ENCODE data around the gene RGS6. TPM values are rescaled to one million over a fixed set of nuclear protein-coding genes. Genes with fewer than 3 reads are reported as not detected.

The RGS6 gene
- total RNA-seq, 1 donor from 2014 or later: 2.0 TPM

DNA sequence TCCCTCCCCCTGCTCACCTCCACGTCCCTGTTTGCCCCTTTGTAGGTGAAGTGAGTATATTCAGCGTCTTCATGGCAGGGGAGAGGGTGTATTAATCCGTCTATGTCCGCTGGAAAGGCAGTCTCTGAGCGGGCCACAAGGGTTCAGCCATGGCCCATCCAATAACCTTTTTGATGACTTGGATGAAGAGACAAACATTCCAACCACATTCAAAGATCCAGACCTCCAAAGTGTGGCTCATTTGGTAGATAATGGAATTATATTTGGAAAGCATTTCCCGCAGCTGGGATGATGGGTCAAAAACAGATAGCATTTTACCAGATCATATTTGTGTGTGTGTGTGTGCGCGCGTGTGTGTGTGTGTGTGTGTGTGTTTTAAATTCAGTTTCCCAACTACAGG lies 615.8 kb downstream of the RGS6 start:
- Mint-ChIP-seq H3K9me3 (no peaks in the 10 kb centered on the region), H3K36me3 (no peaks in the 10 kb centered on the region), H3K4me3 (no peak overlapping the region), H3K4me1 (peaks cover 17% of the 10 kb centered on the region), H3K27me3 (ENCODE audit: low read depth) (peaks cover 18% of the 10 kb centered on the region), H3K27ac (no peak overlapping the region)
- TF ChIP-seq, protein P1, sequence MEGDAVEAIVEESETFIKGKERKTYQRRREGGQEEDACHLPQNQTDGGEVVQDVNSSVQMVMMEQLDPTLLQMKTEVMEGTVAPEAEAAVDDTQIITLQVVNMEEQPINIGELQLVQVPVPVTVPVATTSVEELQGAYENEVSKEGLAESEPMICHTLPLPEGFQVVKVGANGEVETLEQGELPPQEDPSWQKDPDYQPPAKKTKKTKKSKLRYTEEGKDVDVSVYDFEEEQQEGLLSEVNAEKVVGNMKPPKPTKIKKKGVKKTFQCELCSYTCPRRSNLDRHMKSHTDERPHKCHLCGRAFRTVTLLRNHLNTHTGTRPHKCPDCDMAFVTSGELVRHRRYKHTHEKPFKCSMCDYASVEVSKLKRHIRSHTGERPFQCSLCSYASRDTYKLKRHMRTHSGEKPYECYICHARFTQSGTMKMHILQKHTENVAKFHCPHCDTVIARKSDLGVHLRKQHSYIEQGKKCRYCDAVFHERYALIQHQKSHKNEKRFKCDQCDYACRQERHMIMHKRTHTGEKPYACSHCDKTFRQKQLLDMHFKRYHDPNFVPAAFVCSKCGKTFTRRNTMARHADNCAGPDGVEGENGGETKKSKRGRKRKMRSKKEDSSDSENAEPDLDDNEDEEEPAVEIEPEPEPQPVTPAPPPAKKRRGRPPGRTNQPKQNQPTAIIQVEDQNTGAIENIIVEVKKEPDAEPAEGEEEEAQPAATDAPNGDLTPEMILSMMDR (IDR thresholded peaks at IDR 0.05; ENCODE audit: unreplicated experiment): no peak
- DNase-seq (ENCODE audit: low spot score in 2 of 2, unreplicated experiment in 2 of 2): no peak

DNA sequence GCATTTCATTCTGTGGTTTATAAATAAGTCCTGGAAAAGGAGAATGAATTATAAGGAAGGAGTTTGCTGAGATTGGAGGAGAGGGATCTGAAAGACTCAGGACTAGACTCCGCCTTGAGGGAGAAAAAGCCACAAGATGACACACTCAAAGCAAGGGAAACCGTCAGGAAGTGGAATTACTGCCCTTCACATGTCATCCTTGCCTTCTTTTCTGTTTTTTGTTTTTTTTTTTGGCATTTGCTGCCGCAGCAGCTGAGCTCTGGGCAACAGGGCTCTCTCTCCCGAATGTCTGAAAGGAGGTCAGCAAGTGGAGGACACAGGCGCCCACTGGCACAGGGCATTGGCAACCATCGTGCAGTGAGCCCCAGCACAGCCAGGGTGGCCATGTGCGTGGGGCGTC lies 616.8 kb downstream of the RGS6 start:
- Mint-ChIP-seq H3K4me3 (no peak overlapping the region), H3K4me1 (peaks cover 11% of the 10 kb centered on the region), H3K9me3 (no peaks in the 10 kb centered on the region), H3K36me3 (no peaks in the 10 kb centered on the region), H3K27me3 (ENCODE audit: low read depth) (peaks cover 27% of the 10 kb centered on the region), H3K27ac (no peak overlapping the region)
- TF ChIP-seq, protein P1 (IDR thresholded peaks at IDR 0.05; ENCODE audit: unreplicated experiment): no peak
- DNase-seq (ENCODE audit: low spot score in 2 of 2, unreplicated experiment in 2 of 2): no peak

DNA sequence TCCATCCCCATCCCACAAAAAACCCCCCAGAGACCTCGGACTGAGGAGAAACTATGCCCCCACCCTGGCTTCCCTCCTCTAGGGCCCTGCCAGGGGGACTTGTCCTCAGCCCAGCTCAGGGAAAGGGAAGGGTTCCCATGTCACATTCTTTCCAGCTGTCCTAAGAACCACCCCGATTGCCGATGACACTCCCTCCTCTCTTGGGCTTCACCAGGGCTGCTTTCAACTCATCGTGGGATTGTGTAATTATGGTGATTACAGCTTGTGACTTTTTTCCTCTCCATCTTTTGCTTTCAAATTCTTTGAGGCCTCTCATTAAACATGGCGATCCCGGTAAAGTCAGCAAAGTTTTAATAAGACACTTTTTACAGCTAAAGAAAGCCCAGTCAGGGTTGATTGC lies 617.6 kb downstream of the RGS6 start:
- TF ChIP-seq, protein P1 (IDR thresholded peaks at IDR 0.05; ENCODE audit: unreplicated experiment): no peak
- no peak overlapping the region for H3K27ac Mint-ChIP-seq
- DNase-seq (ENCODE audit: low spot score in 2 of 2, unreplicated experiment in 2 of 2): no peak
- no peak overlapping the region for H3K4me3 Mint-ChIP-seq
- H3K9me3 Mint-ChIP-seq: no peaks in the 10 kb centered on the region
- H3K4me1 Mint-ChIP-seq: peaks cover 3% of the 10 kb centered on the region
- no peaks in the 10 kb centered on the region for H3K36me3 Mint-ChIP-seq
- H3K27me3 Mint-ChIP-seq (ENCODE audit: low read depth): peaks cover 32% of the 10 kb centered on the region

DNA sequence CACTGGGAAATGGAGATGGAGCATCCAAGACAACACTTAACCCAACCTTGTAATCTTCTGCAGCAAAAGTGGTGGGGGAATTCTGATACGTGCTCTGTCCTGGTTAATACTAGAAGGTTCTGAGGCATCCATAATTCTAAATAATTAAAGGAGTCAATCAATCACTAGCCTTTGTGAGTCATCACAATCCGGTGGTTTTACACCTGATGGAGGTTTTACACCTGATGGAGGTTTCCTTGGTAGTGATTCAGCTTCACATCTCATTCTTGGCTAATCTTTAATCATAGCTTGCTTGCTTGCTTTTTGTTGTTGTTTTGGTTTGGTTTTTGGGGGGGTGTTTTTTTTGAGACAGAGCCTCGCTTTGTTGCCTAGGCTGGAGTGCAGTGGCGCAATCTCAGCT lies 618.3 kb downstream of the RGS6 start:
- Mint-ChIP-seq H3K4me3 (no peak overlapping the region), H3K4me1 (no peaks in the 10 kb centered on the region), H3K9me3 (no peaks in the 10 kb centered on the region), H3K36me3 (no peaks in the 10 kb centered on the region), H3K27ac (no peak overlapping the region), H3K27me3 (ENCODE audit: low read depth) (peaks cover 33% of the 10 kb centered on the region)
- TF ChIP-seq, protein P1 (IDR thresholded peaks at IDR 0.05; ENCODE audit: unreplicated experiment): no peak
- DNase-seq (ENCODE audit: low spot score in 2 of 2, unreplicated experiment in 2 of 2): no peak

DNA sequence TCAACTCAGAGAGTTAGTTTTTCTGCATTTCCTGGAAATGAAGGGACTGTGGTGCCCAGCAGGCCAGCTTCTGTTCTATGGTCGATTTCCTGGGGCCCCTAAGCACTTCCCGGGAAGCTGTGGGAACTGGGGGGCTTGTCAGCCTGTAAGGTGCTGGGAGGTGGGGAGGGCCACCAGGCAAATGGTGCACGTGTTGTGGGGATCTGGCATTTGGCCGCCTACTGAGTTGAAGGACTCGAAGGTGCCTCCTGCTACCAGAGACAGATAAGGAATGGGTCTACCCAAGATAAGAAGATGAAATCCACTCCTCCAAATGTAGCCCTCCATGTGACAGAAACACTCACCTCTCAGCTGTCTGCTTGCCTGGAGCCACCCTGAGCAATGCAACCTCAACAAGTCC lies 620.0 kb downstream of the RGS6 start:
- no peaks in the 10 kb centered on the region for H3K36me3 Mint-ChIP-seq
- no peak for DNase-seq (ENCODE audit: low spot score in 2 of 2, unreplicated experiment in 2 of 2)

More for the DNA sequence above, 620.0 kb downstream of the RGS6 start:
- Mint-ChIP-seq H3K9me3 (no peaks in the 10 kb centered on the region), H3K4me3 (no peak overlapping the region), H3K27ac (no peak overlapping the region), H3K4me1 (no peaks in the 10 kb centered on the region), H3K27me3 (ENCODE audit: low read depth) (peaks cover 33% of the 10 kb centered on the region)
- TF ChIP-seq, protein P1 (IDR thresholded peaks at IDR 0.05; ENCODE audit: unreplicated experiment): no peak
